HCT116 (cell line): ENCODE measurements around the gene HOXC13. TPM values are rescaled to one million over a fixed set of nuclear protein-coding genes. Genes with fewer than 3 reads are reported as not detected.
A peak's percentile ranks its signal among the peaks of the same experiment; 100 is the strongest.

ENCODE experiments used
- POLR2AphosphoS5 ChIP-seq: IDR thresholded peaks from 2 replicates; pipeline ENCODE4 v1.6.1; 2011; ENCODE audit warnings: mild to moderate bottlenecking, low read depth, low read length, moderate library complexity
- microRNA counts: library from miRNA; unstranded; fragments of <30 nt; microRNA quantifications from one replicate; lab custom pipeline; 2015
- microRNA-seq: library from miRNA; unstranded; fragments of <30 nt; microRNA quantifications from one replicate; pipeline ENCODE4, GENCODE V29; 2016; ENCODE audit warnings: borderline number of aligned reads
- total RNA-seq: library from RNA; stranded (reverse); gene quantifications from one replicate; pipeline ENCODE4 v1.2.1, GENCODE V29; 2021; ENCODE audit not compliant: unreplicated experiment

Gene HOXC13
- total RNA-seq, 1 experiment from 2014 or later = 3.8 TPM

DNA sequence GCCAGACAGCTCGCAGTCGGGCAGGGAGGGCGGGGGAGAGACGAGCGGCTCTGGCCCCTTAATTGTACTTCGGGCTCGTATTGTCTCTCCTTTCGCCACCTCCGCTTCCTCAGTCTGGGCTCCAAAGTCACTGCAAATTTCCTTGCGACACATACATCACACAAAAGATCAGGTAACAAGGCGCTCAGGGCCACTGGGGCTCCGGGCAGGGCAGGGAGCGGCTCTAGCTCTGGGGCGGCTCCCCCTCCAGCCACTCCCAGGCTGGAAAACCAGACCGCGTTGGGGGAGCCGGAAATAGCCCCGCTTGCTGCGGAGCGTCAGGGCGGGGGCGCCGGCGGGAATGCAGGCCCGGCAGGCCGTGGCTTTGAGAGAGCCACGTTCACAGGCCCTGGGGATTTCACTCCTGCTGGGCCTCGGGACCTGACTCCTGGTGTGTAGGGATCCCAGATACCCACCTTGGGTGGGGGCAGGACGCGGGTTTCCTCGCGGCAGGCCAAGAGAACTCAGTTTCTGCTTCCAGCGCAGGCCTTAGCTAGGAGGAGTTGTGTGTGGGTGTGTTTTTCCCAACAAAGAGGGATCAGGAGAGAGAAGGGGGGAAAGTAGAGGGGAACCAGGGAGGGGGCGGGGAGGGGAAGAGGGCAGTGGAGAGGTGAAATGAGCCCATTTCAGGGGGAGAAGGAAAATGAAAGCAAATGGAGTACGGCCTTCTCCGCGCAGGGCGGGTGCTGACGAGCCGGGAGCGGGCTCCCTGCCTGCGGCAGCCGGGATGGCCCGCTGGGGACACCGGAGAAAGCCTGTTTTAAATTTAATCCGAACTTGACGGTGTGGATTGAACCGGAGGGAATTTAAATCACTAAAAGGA, 57.0 kb downstream of the HOXC13 start (continued):
- peak; percentile 79 for TF ChIP-seq POLR2AphosphoS5
- TF ChIP-seq, all 23 proteins: peak for 5

MicroRNA genes within 50 kb of the gene (microRNA counts, 767-probe panel; counts per million panel counts)
- not detected for microRNA hsa-miR-196a-5p (lab: Ali Mortazavi, UCI)

Small RNA genes lying within 50 kb of the gene (microRNA-seq; reads per million reads assigned to microRNA genes)
- 599 reads per million, percentile 78 among the genes with 10 or more reads in this experiment for gene MIR196A2

Other genes starting within 250 kb of the HOXC13 start
- gene CALCOCO1, start 211.4 kb upstream of the HOXC13 start, total RNA-seq = 42.6 TPM
- not detected for gene CISTR, start 186.9 kb upstream of the HOXC13 start, total RNA-seq
- not detected for gene HOXC12, start 16.1 kb downstream of the HOXC13 start, total RNA-seq
- gene HOXC11, start 34.3 kb downstream of the HOXC13 start, total RNA-seq = 0.22 TPM
- gene HOTAIR, start 36.1 kb downstream of the HOXC13 start, total RNA-seq = 0.25 TPM
- 3.8 TPM for gene HOXC10, start 46.3 kb downstream of the HOXC13 start, total RNA-seq
- gene HOXC9, start 61.3 kb downstream of the HOXC13 start, total RNA-seq = 11.3 TPM
- 0.98 TPM for gene HOXC8, start 70.2 kb downstream of the HOXC13 start, total RNA-seq
- gene HOXC6, start 89.6 kb downstream of the HOXC13 start, total RNA-seq = 3.1 TPM
- 1.1 TPM for gene HOXC5, start 94.2 kb downstream of the HOXC13 start, total RNA-seq
- gene HOXC4, start 115.0 kb downstream of the HOXC13 start, total RNA-seq = 1.5 TPM